Peyer's patch (tissue), 4 donors: Measurements from ENCODE around the gene TEX264.

Experiments
- POLR2A ChIP-seq, 2 donors: fragments of 450-650 bp; IDR thresholded peaks; one replicate each; pipeline ENCODE4 v1.5.1; 2017; ENCODE audit warnings: antibody characterized with exemption in 2 of 2, mild to moderate bottlenecking in 2 of 2, moderate library complexity in 2 of 2
- TF ChIP-seq, protein P1 (sequence below), 6 experiments: fragments of 450-650 bp in 4 of 6; fragments of 200-600 bp in 2 of 6; sonication (generic) in 1 of 6; IDR thresholded peaks; one replicate each; pipeline ENCODE4 v1.5.1; 2017 to 2019; ENCODE audit warnings: antibody characterized with exemption in 6 of 6, mild to moderate bottlenecking in 3 of 6, moderate library complexity in 1 of 6

GRCh38 chr3:51688206-51688600, 17.2 kb downstream of the TEX264 start:
- TF ChIP-seq, protein P1, sequence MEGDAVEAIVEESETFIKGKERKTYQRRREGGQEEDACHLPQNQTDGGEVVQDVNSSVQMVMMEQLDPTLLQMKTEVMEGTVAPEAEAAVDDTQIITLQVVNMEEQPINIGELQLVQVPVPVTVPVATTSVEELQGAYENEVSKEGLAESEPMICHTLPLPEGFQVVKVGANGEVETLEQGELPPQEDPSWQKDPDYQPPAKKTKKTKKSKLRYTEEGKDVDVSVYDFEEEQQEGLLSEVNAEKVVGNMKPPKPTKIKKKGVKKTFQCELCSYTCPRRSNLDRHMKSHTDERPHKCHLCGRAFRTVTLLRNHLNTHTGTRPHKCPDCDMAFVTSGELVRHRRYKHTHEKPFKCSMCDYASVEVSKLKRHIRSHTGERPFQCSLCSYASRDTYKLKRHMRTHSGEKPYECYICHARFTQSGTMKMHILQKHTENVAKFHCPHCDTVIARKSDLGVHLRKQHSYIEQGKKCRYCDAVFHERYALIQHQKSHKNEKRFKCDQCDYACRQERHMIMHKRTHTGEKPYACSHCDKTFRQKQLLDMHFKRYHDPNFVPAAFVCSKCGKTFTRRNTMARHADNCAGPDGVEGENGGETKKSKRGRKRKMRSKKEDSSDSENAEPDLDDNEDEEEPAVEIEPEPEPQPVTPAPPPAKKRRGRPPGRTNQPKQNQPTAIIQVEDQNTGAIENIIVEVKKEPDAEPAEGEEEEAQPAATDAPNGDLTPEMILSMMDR (IDR thresholded peaks at IDR 0.05), result no peak
- no peak for TF ChIP-seq POLR2A (IDR thresholded peaks at IDR 0.05)
